ENCODE measurements around the gene PRKCZ.

The PRKCZ gene

GRCh38 chr1:2173546-2174347 lies 123.5 kb downstream of the PRKCZ start:
- Histone ChIP-seq H3K36me3 (replicated peaks) (no peaks in the 10 kb centered on the region), H3K27me3 (replicated peaks) (no peaks in the 10 kb centered on the region), H3K27ac (no peak overlapping the region), H3K4me3 (ENCODE audit: low read depth, low read length) (no peak overlapping the region)
- DNase-seq, result no peak
- TF ChIP-seq CTCF (IDR thresholded peaks at IDR 0.05; ENCODE audit: low read depth, low read length, missing control alignments), result no peak
- in situ Hi-C loops (cut with HindIII; ENCODE audit: low pct_ligation_motif_present, low sequenced_read_pairs), result no loop called here

- no peaks in the 10 kb centered on the region for H3K36me3 ChIP-seq (replicated peaks)
- no peak overlapping the region for H3K4me3 ChIP-seq (ENCODE audit: low read depth, low read length)
- in situ Hi-C loops (cut with HindIII; ENCODE audit: low pct_ligation_motif_present, low sequenced_read_pairs), result no loop called here
- no peak for DNase-seq
- H3K27ac ChIP-seq, result no peak overlapping the region
- no peaks in the 10 kb centered on the region for H3K27me3 ChIP-seq (replicated peaks)
- TF ChIP-seq CTCF (IDR thresholded peaks at IDR 0.05; ENCODE audit: low read depth, low read length, missing control alignments), result peak; percentile 96
Observed at GRCh38 chr1:2174348-2175054, 124.3 kb downstream of the PRKCZ start.

- in situ Hi-C loops (cut with HindIII; ENCODE audit: low pct_ligation_motif_present, low sequenced_read_pairs), result no loop called here
- no peak for DNase-seq
- TF ChIP-seq CTCF (IDR thresholded peaks at IDR 0.05; ENCODE audit: low read depth, low read length, missing control alignments), result no peak
- no peaks in the 10 kb centered on the region for H3K36me3 ChIP-seq (replicated peaks)
- no peaks in the 10 kb centered on the region for H3K27me3 ChIP-seq (replicated peaks)
- no peak overlapping the region for H3K27ac ChIP-seq
- H3K4me3 ChIP-seq (ENCODE audit: low read depth, low read length), result no peak overlapping the region
Observed at GRCh38 chr1:2175055-2175414, 124.8 kb downstream of the PRKCZ start.

GRCh38 chr1:2175681-2176454 lies 125.7 kb downstream of the PRKCZ start:
- in situ Hi-C loops (cut with HindIII; ENCODE audit: low pct_ligation_motif_present, low sequenced_read_pairs), result no loop called here
- H3K4me3 ChIP-seq (ENCODE audit: low read depth, low read length), result no peak overlapping the region
- no peaks in the 10 kb centered on the region for H3K36me3 ChIP-seq (replicated peaks)
- TF ChIP-seq CTCF (IDR thresholded peaks at IDR 0.05; ENCODE audit: low read depth, low read length, missing control alignments), result no peak
- H3K27me3 ChIP-seq (replicated peaks), result no peaks in the 10 kb centered on the region
- no peak overlapping the region for H3K27ac ChIP-seq
- no peak for DNase-seq

- no peaks in the 10 kb centered on the region for H3K27me3 ChIP-seq (replicated peaks)
- H3K27ac ChIP-seq, result no peak overlapping the region
- no peaks in the 10 kb centered on the region for H3K36me3 ChIP-seq (replicated peaks)
- DNase-seq, result no peak
- H3K4me3 ChIP-seq (ENCODE audit: low read depth, low read length), result no peak overlapping the region
- in situ Hi-C loops (cut with HindIII; ENCODE audit: low pct_ligation_motif_present, low sequenced_read_pairs), result no loop called here
- no peak for TF ChIP-seq CTCF (IDR thresholded peaks at IDR 0.05; ENCODE audit: low read depth, low read length, missing control alignments)
Observed at GRCh38 chr1:2176615-2177014, 126.4 kb downstream of the PRKCZ start.

Measured in brain microvascular endothelial cell (primary cell).